22Rv1 (cell line): Measurements from ENCODE around the gene FBXL15.

Experiments
- H3K27ac ChIP-seq: fragments of 450-650 bp; 2 replicates; pipeline ENCODE4 v1.5.1; 2017
- CTCF ChIP-seq: fragments of 450-650 bp; IDR thresholded peaks from 2 replicates; pipeline ENCODE4 v1.5.1; 2017; ENCODE audit warnings: mild to moderate bottlenecking
- ZFX ChIP-seq: fragments of 450-650 bp; IDR thresholded peaks from 2 replicates; pipeline ENCODE4 v1.6.1; 2017; ENCODE audit warnings: antibody characterized with exemption, borderline replicate concordance

FBXL15 gene

GRCh38 chr10:102455893-102456471, 35.3 kb downstream of the FBXL15 start:
- TF ChIP-seq ZFX (no peak), CTCF (no peak)
- H3K27ac ChIP-seq = peak overlapping the region; percentile 41

GRCh38 chr10:102457591-102458150, 37.0 kb downstream of the FBXL15 start:
- TF ChIP-seq ZFX (no peak), CTCF (no peak)
- H3K27ac ChIP-seq = no peak overlapping the region; the same call in 1 of the 2 replicates

- TF ChIP-seq CTCF (no peak), ZFX (no peak)
- peak overlapping the region; percentile 4; the same call in 1 of the 2 replicates for H3K27ac ChIP-seq
Measured at GRCh38 chr10:102458656-102459055, 38.0 kb downstream of the FBXL15 start.

GRCh38 chr10:102460836-102461186, 40.2 kb downstream of the FBXL15 start:
- TF ChIP-seq ZFX = no peak
- TF ChIP-seq CTCF = no peak
- H3K27ac ChIP-seq = peak overlapping the region; percentile 86

- no peak for TF ChIP-seq CTCF
- no peak for TF ChIP-seq ZFX
Measured at GRCh38 chr10:102461187-102462054, 40.8 kb downstream of the FBXL15 start.

GRCh38 chr10:102462512-102463054, 41.9 kb downstream of the FBXL15 start:
- TF ChIP-seq CTCF (no peak), ZFX (no peak)
- peak overlapping the region; percentile 86 for H3K27ac ChIP-seq

More at GRCh38 chr10:102461187-102462054, 40.8 kb downstream of the FBXL15 start:
- H3K27ac ChIP-seq = peak overlapping the region; percentile 86
